Measurements from ENCODE around the gene SPHKAP. TPM values are rescaled to one million over a fixed set of nuclear protein-coding genes. Genes with fewer than 3 reads are reported as not detected.

Gene SPHKAP
- polyA plus RNA-seq, 1 donor (not counting 4 experiments of a cell fraction or from before 2014, with no cell fraction given) = not detected

DNA sequence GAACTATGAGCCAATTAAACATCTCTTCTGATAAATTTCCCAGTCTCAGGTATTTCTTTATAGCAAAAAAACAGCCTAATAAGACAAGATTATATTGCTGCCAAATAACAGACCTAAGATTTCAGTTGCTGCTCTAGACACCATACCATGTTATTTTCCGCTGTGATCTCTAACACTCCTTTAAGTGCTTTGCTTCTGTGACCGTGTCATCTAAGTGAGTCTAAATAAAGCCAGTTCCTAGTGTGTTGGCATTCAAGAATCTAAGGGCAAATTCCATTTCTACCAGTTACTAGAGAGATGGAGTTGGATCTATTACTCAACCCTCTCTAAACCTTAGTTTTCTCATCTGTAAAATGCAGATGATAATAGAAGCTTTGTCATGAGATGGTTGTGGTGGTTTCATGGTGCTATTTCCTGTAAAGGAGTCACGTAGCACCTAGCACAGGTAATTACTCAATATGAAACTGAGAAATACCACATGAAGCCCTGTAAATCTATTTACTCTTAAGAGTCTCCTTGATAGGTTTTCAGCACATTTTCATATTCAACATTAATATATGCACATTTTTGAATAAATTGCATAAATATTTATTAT, 40.5 kb downstream of the SPHKAP start:
- no peak overlapping the region for H3K4me2 ChIP-seq (ENCODE audit: control insufficient read depth, extremely low read depth, insufficient read depth, low read depth, low read length)
- H3K27ac ChIP-seq (ENCODE audit: control insufficient read depth, insufficient read depth, low read length) = no peak overlapping the region
- no peaks in the 10 kb centered on the region for H3K79me2 ChIP-seq (ENCODE audit: control insufficient read depth, insufficient read depth, low read length)
- H3K9ac ChIP-seq (ENCODE audit: control insufficient read depth, extremely low read depth, insufficient read depth, low read length) = no peak overlapping the region
- dilution Hi-C loops (cut with MboI; ENCODE audit: extremely low pct_ligation_motif_present, low sequenced_read_pairs) = no loop called here
- TF ChIP-seq EZH2 (IDR thresholded peaks at IDR 0.05; ENCODE audit: low read length) = no peak
- TF ChIP-seq, protein P1, sequence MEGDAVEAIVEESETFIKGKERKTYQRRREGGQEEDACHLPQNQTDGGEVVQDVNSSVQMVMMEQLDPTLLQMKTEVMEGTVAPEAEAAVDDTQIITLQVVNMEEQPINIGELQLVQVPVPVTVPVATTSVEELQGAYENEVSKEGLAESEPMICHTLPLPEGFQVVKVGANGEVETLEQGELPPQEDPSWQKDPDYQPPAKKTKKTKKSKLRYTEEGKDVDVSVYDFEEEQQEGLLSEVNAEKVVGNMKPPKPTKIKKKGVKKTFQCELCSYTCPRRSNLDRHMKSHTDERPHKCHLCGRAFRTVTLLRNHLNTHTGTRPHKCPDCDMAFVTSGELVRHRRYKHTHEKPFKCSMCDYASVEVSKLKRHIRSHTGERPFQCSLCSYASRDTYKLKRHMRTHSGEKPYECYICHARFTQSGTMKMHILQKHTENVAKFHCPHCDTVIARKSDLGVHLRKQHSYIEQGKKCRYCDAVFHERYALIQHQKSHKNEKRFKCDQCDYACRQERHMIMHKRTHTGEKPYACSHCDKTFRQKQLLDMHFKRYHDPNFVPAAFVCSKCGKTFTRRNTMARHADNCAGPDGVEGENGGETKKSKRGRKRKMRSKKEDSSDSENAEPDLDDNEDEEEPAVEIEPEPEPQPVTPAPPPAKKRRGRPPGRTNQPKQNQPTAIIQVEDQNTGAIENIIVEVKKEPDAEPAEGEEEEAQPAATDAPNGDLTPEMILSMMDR (optimal IDR thresholded peaks at IDR 0.05 in 1 of 3, IDR thresholded peaks at IDR 0.05 in 1 of 3, conservative IDR thresholded peaks at IDR 0.05 in 1 of 3; ENCODE audit: extremely low read depth in 1 of 3, insufficient read depth in 2 of 3, low read length in 3 of 3) = no peak
- H3K27me3 ChIP-seq (ENCODE audit: control insufficient read depth, extremely low read depth, insufficient read depth, low read length) = no peaks in the 10 kb centered on the region
- no peaks in the 10 kb centered on the region for H3K4me1 ChIP-seq (ENCODE audit: control insufficient read depth, extremely low read depth, insufficient read depth, low read length)
- DNase-seq (ENCODE audit: low read depth, low spot score) (no peak), FAIRE-seq (no peak)
- no peak overlapping the region for H2AFZ ChIP-seq (ENCODE audit: control insufficient read depth, low read length)
- H3K9me1 ChIP-seq (ENCODE audit: control insufficient read depth, extremely low read depth, insufficient read depth, low read length) = no peaks in the 10 kb centered on the region
- H3K4me3 ChIP-seq (ENCODE audit: control insufficient read depth in 2 of 3, extremely low read depth in 1 of 3, insufficient read depth in 2 of 3, low read depth in 1 of 3, low read length in 3 of 3) = no peak overlapping the region
- H3K36me3 ChIP-seq (ENCODE audit: control insufficient read depth in 2 of 2, extremely low read depth in 1 of 2, insufficient read depth in 2 of 2, low read length in 2 of 2) = no peaks in the 10 kb centered on the region
- no peaks in the 10 kb centered on the region for H3K9me3 ChIP-seq (ENCODE audit: control insufficient read depth, low read depth, low read length)
- H4K20me1 ChIP-seq (ENCODE audit: control insufficient read depth, extremely low read depth, insufficient read depth, low read length) = no peaks in the 10 kb centered on the region

DNA sequence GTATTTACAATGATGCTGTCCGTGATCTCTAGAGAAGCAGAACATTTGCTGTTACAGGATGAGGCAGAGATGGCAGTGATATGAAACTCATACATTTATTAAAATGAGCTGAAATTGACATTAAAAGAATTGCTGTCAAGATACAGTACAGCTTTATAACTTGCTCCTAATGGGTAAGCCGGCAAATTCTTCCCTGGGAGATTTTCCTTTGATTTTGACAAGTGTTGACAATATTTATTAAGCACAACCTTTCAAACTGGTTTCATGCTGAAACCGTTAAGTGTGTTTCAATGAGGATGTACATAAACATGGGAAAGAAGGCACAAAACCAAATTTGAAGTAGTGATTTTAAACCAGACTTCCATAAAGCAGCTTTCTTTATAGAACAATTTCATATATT, 45.5 kb downstream of the SPHKAP start:
- no peaks in the 10 kb centered on the region for H3K4me1 ChIP-seq (ENCODE audit: control insufficient read depth, extremely low read depth, insufficient read depth, low read length)
- H3K9ac ChIP-seq (ENCODE audit: control insufficient read depth, extremely low read depth, insufficient read depth, low read length) = no peak overlapping the region
- H3K36me3 ChIP-seq (ENCODE audit: control insufficient read depth in 2 of 2, extremely low read depth in 1 of 2, insufficient read depth in 2 of 2, low read length in 2 of 2) = no peaks in the 10 kb centered on the region
- H3K9me1 ChIP-seq (ENCODE audit: control insufficient read depth, extremely low read depth, insufficient read depth, low read length) = no peaks in the 10 kb centered on the region
- H3K4me2 ChIP-seq (ENCODE audit: control insufficient read depth, extremely low read depth, insufficient read depth, low read depth, low read length) = no peak overlapping the region
- no peaks in the 10 kb centered on the region for H3K79me2 ChIP-seq (ENCODE audit: control insufficient read depth, insufficient read depth, low read length)
- no peaks in the 10 kb centered on the region for H4K20me1 ChIP-seq (ENCODE audit: control insufficient read depth, extremely low read depth, insufficient read depth, low read length)
- H3K9me3 ChIP-seq (ENCODE audit: control insufficient read depth, low read depth, low read length) = no peaks in the 10 kb centered on the region
- no peak overlapping the region for H3K27ac ChIP-seq (ENCODE audit: control insufficient read depth, insufficient read depth, low read length)
- DNase-seq (ENCODE audit: low read depth, low spot score) (no peak), FAIRE-seq (no peak)
- no peak overlapping the region for H3K4me3 ChIP-seq (ENCODE audit: control insufficient read depth in 2 of 3, extremely low read depth in 1 of 3, insufficient read depth in 2 of 3, low read depth in 1 of 3, low read length in 3 of 3)
- no peaks in the 10 kb centered on the region for H3K27me3 ChIP-seq (ENCODE audit: control insufficient read depth, extremely low read depth, insufficient read depth, low read length)
- dilution Hi-C loops (cut with MboI; ENCODE audit: extremely low pct_ligation_motif_present, low sequenced_read_pairs) = no loop called here
- TF ChIP-seq EZH2 (IDR thresholded peaks at IDR 0.05; ENCODE audit: low read length) = no peak
- TF ChIP-seq, protein P1 (optimal IDR thresholded peaks at IDR 0.05 in 1 of 3, IDR thresholded peaks at IDR 0.05 in 1 of 3, conservative IDR thresholded peaks at IDR 0.05 in 1 of 3; ENCODE audit: extremely low read depth in 1 of 3, insufficient read depth in 2 of 3, low read length in 3 of 3) = no peak
- H2AFZ ChIP-seq (ENCODE audit: control insufficient read depth, low read length) = no peak overlapping the region

All from keratinocyte (primary cell).